Immature natural killer cell (primary cell): Measurements from ENCODE around the gene CSTF1. TPM values are rescaled to one million over a fixed set of nuclear protein-coding genes. Genes with fewer than 3 reads are reported as not detected.

Experiments
- DNase-seq, 3 donors: peaks; one replicate each; pipeline ENCODE4 v3.0.0; 2022; ENCODE audit warnings: mixed read lengths in 1 of 3
- H3K27ac Mint-ChIP-seq, 6 donors: one replicate each; pipeline ENCODE4 v1.8.0; 2020; ENCODE audit warnings: mixed read lengths in 6 of 6, mild to moderate bottlenecking in 5 of 6, inconsistent platforms in 4 of 6, moderate library complexity in 3 of 6
- H3K27me3 Mint-ChIP-seq, 3 donors: one replicate each; pipeline ENCODE4 v1.8.0; 2020 to 2021; ENCODE audit warnings: low read depth in 3 of 3, mild to moderate bottlenecking in 3 of 3, mixed read lengths in 3 of 3, moderate library complexity in 3 of 3, inconsistent platforms in 1 of 3
- H3K36me3 Mint-ChIP-seq, 3 donors: one replicate each; pipeline ENCODE4 v1.8.0; 2020; ENCODE audit warnings: mixed read lengths in 3 of 3, inconsistent platforms in 2 of 3, mild to moderate bottlenecking in 2 of 3
- H3K4me1 Mint-ChIP-seq, 2 donors: one replicate each; pipeline ENCODE4 v1.8.0; 2020; ENCODE audit warnings: inconsistent platforms in 2 of 2, mild to moderate bottlenecking in 2 of 2, mixed read lengths in 2 of 2, moderate library complexity in 1 of 2
- H3K4me3 Mint-ChIP-seq, 5 donors: one replicate each; pipeline ENCODE4 v1.8.0; 2020; ENCODE audit warnings: mild to moderate bottlenecking in 5 of 5, mixed read lengths in 5 of 5, inconsistent platforms in 3 of 5, moderate library complexity in 3 of 5
- H3K9me3 Mint-ChIP-seq, 6 donors: one replicate each; pipeline ENCODE4 v1.8.0; 2020; ENCODE audit warnings: mild to moderate bottlenecking in 6 of 6, mixed read lengths in 6 of 6, inconsistent platforms in 4 of 6, moderate library complexity in 3 of 6
- polyA plus RNA-seq, 3 donors: library from polyadenylated mRNA; unstranded; fragments of 300-500 nt; fragmentation: Illumina TruSeq; gene quantifications; one replicate each; pipeline ENCODE4 v1.2.3, GENCODE V29; 2021

The CSTF1 gene
- polyA plus RNA-seq = 10 to 100 TPM; 21.2 to 42.2 (median 30.6) TPM

DNA sequence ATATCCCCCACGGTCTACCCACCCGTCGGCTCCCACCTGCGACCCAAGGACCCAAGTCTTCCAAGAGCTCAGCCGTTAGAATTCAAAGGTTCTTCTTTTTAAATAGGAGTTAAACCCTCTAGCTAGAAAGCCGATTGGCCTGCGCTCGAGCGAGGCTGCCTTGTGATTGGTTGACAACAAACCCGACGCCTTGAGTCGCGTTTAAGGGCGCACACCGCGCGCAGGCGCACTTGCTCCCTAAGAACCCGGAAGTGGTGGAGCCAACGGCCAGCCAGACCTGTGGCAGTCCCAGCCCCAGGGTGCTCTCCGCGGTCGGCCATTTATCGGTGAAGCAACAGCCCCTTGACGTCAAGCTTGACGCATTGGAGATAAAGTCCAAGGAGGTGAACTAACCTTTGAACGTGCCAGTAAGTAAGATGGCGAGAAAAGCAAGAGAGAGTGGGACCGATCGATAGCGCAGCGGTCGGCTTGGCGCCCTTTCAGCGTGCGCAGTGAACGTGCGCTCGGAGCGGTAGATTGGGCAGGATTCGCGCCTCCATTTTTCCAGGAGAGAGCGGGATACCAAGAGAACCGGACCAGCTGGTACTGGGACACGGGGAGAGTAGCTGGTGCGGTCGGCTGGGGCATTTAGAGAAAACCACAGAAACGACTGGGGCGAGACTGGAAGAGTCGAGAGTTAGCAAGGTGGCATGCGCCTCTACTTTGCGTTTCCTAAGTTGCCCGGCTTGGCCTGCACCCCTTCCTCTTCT is at the start of gene CSTF1, which contains the start of gene AURKA:
TSS of gene CSTF1 (plus strand) at position 514 of the 749 bp plus-strand sequence. CDS start 2,908 bp downstream, outside the sequence.
TSS of gene AURKA (minus strand) at position 84 of the 749 bp plus-strand sequence. CDS start 4,018 bp downstream, outside the sequence.
- no peaks in the 10 kb centered on the region for H3K27me3 Mint-ChIP-seq
- peak; percentile 99 to 100 (median 100) for DNase-seq
- H3K9me3 Mint-ChIP-seq = no peaks in the 10 kb centered on the region
- peak within 1 kb of the TSS in 3 of 6 donors; percentile 60 to 85 (median 70) for H3K27ac Mint-ChIP-seq
- H3K4me3 Mint-ChIP-seq = no peak within 1 kb of the TSS
- H3K4me1 Mint-ChIP-seq = peaks cover 0 to 23% of the 10 kb centered on the region in 2 donors
- peaks cover 14 to 18% (median 15%) of the 10 kb centered on the region in 3 donors for H3K36me3 Mint-ChIP-seq

- no peaks in the 10 kb centered on the region for H3K9me3 Mint-ChIP-seq
- H3K27me3 Mint-ChIP-seq = peaks cover 9 to 26% (median 9%) of the 10 kb centered on the region in 3 donors
- H3K36me3 Mint-ChIP-seq = no peaks in the 10 kb centered on the region
- no peak for DNase-seq
- no peak overlapping the region for H3K4me3 Mint-ChIP-seq
- H3K27ac Mint-ChIP-seq = no peak overlapping the region
- no peaks in the 10 kb centered on the region for H3K4me1 Mint-ChIP-seq
Measured at GRCh38 chr20:56342783-56343182, 49.7 kb upstream of the CSTF1 start.

DNA sequence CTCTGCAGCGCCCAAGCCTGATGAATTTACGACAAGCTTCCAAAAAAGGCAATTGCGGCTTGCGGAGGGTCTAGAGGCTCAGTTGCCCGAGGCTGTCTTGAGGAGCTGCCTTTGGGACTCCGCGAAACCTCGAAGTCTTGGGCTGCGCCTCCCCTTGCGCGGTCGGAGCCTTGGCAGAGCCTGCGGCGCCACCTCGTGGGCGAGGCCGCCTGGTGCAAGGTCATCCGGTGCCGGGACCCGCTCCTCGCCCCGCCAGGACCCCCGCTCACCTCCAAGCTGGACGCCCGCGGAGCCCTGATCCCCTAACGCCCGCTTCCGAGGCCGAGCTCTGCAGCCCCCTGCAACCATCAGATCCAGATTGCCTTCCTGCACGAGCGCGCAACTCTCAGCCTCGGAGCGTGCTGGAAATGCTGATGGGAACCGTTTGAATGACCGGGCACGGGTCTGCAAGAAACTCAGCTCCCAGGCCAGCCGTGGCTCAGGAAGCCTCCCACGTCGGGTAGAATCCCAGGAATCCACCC is 48.5 kb upstream of the CSTF1 start:
- no peak for DNase-seq
- Mint-ChIP-seq H3K4me1 (no peaks in the 10 kb centered on the region), H3K27me3 (peaks cover 6 to 22% (median 8%) of the 10 kb centered on the region in 3 donors), H3K27ac (no peak overlapping the region), H3K9me3 (no peaks in the 10 kb centered on the region), H3K4me3 (peak overlapping the region in 1 of 5 donors; percentile 31), H3K36me3 (no peaks in the 10 kb centered on the region)

DNA sequence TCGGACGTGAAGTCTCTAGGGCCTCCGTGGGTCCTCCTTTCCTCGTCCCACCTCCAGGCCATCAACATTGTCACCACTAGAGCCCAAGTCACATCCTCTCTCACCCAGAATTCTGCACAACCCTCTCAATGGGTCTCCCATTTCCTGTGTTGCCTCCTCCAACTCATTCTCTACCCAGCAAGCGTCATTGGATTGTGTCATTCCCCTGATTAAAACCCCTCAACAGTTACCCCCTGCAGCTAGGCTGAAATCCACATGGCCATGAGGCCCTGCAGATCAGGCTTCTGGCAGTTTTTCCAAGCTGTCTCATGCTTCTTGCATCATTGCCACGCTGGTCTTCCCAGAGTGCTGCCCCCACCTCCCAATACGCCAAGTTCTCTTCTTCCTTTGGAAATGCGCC is 46.5 kb upstream of the CSTF1 start:
- H3K9me3 Mint-ChIP-seq = no peaks in the 10 kb centered on the region
- peaks cover 4 to 21% (median 15%) of the 10 kb centered on the region in 3 donors for H3K27me3 Mint-ChIP-seq
- H3K36me3 Mint-ChIP-seq = no peaks in the 10 kb centered on the region
- no peak overlapping the region for H3K27ac Mint-ChIP-seq
- no peak overlapping the region for H3K4me3 Mint-ChIP-seq
- H3K4me1 Mint-ChIP-seq = no peaks in the 10 kb centered on the region
- no peak for DNase-seq

GRCh38 chr20:56347628-56348304 is 44.7 kb upstream of the CSTF1 start:
- Mint-ChIP-seq H3K27me3 (peaks cover 4 to 19% (median 15%) of the 10 kb centered on the region in 3 donors), H3K4me3 (no peak overlapping the region), H3K36me3 (no peaks in the 10 kb centered on the region)

GRCh38 chr20:56348305-56348693 is 44.1 kb upstream of the CSTF1 start:
- no peaks in the 10 kb centered on the region for H3K9me3 Mint-ChIP-seq
- no peaks in the 10 kb centered on the region for H3K4me1 Mint-ChIP-seq
- no peak overlapping the region for H3K27ac Mint-ChIP-seq
- no peaks in the 10 kb centered on the region for H3K36me3 Mint-ChIP-seq
- no peak for DNase-seq
- H3K4me3 Mint-ChIP-seq = no peak overlapping the region
- peaks cover 4 to 19% (median 15%) of the 10 kb centered on the region in 3 donors for H3K27me3 Mint-ChIP-seq

More at GRCh38 chr20:56347628-56348304, 44.7 kb upstream of the CSTF1 start:
- no peak overlapping the region for H3K27ac Mint-ChIP-seq
- H3K4me1 Mint-ChIP-seq = no peaks in the 10 kb centered on the region
- H3K9me3 Mint-ChIP-seq = no peaks in the 10 kb centered on the region
- DNase-seq = no peak

- H3K27me3 Mint-ChIP-seq = peaks cover 4 to 16% (median 14%) of the 10 kb centered on the region in 3 donors
- H3K4me3 Mint-ChIP-seq = no peak overlapping the region
- H3K4me1 Mint-ChIP-seq = no peaks in the 10 kb centered on the region
Measured at GRCh38 chr20:56348746-56349145, 43.7 kb upstream of the CSTF1 start.

GRCh38 chr20:56350842-56351241 is 41.6 kb upstream of the CSTF1 start:
- Mint-ChIP-seq H3K4me3 (no peak overlapping the region), H3K4me1 (no peaks in the 10 kb centered on the region), H3K27ac (no peak overlapping the region), H3K27me3 (peaks cover 4 to 13% (median 13%) of the 10 kb centered on the region in 3 donors), H3K36me3 (no peaks in the 10 kb centered on the region), H3K9me3 (no peaks in the 10 kb centered on the region)
- DNase-seq = no peak

More at GRCh38 chr20:56348746-56349145, 43.7 kb upstream of the CSTF1 start:
- Mint-ChIP-seq H3K36me3 (no peaks in the 10 kb centered on the region), H3K9me3 (no peaks in the 10 kb centered on the region), H3K27ac (no peak overlapping the region)
- no peak for DNase-seq

DNA sequence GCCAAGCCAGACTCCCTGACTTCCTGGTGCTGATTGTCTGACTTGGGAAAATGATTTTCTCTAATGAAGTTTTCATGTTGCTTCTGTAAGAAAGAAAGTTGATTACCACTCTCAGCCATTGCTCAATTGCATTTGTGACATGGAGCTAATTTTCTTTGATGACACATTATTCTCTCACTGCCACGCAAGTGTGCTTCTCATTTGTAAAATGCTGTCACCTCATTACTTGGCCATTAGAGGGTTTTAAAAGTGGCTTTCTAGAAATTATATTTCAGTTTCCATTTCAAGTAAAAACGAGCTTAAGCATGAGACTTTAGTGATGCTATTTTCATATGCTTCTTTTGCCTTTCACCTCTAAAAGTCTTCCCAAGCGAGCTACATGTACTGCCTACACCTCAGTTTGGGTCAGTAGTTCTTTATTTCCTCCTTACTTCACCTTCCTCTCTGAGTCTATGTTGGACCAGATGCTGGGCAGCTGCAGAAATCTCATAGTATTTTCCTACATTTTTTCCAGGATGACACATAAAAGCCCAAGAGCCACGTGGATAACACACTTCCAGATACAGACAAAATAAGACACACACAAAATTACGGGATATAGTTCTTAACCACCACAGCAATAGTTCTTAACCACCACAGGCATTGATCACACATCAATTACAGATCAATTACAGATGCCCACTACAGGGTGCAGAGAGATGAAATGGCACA is 39.9 kb upstream of the CSTF1 start:
- no peak overlapping the region for H3K27ac Mint-ChIP-seq
- H3K27me3 Mint-ChIP-seq = peaks cover 8 to 10% (median 8%) of the 10 kb centered on the region in 3 donors
- no peaks in the 10 kb centered on the region for H3K36me3 Mint-ChIP-seq
- DNase-seq = no peak
- H3K4me3 Mint-ChIP-seq = no peak overlapping the region
- H3K9me3 Mint-ChIP-seq = no peaks in the 10 kb centered on the region
- H3K4me1 Mint-ChIP-seq = no peaks in the 10 kb centered on the region

DNA sequence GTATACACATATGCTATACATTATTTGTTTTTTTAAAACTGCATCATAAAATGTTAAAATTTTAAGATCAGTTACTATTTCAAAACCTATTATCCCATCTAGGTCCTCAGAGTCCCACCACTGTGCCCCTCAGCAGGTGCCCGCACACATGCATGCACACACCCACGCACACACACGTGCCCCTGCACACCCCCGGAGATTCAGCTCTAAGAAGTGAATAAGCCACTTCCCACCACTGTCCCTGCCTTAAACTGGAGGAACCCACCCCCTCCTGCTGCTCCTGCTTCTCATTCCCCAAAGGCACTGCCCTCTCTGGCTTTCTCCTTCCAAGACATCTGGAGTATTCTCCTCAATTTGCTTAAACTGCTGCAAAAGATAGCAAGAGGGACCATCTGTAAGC is 39.1 kb upstream of the CSTF1 start:
- no peaks in the 10 kb centered on the region for H3K9me3 Mint-ChIP-seq
- H3K36me3 Mint-ChIP-seq = no peaks in the 10 kb centered on the region
- H3K27me3 Mint-ChIP-seq = peaks cover 8 to 10% (median 8%) of the 10 kb centered on the region in 3 donors
- no peak overlapping the region for H3K4me3 Mint-ChIP-seq
- no peak for DNase-seq
- H3K4me1 Mint-ChIP-seq = peaks cover 3 to 6% of the 10 kb centered on the region in 2 donors
- H3K27ac Mint-ChIP-seq = no peak overlapping the region

- Mint-ChIP-seq H3K27me3 (peaks cover 3 to 6% (median 4%) of the 10 kb centered on the region in 3 donors), H3K4me3 (peak overlapping the region; percentile 82 to 86 (median 86)), H3K4me1 (peaks cover 21 to 23% of the 10 kb centered on the region in 2 donors), H3K36me3 (no peaks in the 10 kb centered on the region), H3K9me3 (no peaks in the 10 kb centered on the region), H3K27ac (peak overlapping the region in 5 of 6 donors; percentile 32 to 54 (median 47))
- DNase-seq = no peak
Measured at GRCh38 chr20:56358070-56358469, 34.4 kb upstream of the CSTF1 start.

- Mint-ChIP-seq H3K4me1 (peaks cover 21 to 23% of the 10 kb centered on the region in 2 donors), H3K9me3 (no peaks in the 10 kb centered on the region), H3K4me3 (peak within 1 kb of the TSS; percentile 85 to 90 (median 88)), H3K27ac (peak within 1 kb of the TSS; percentile 30 to 80 (median 48)), H3K27me3 (peaks cover 3 to 6% (median 4%) of the 10 kb centered on the region in 3 donors), H3K36me3 (no peaks in the 10 kb centered on the region)
- DNase-seq = peak; percentile 75 to 82 (median 82)
Measured at GRCh38 chr20:56358600-56359211, 33.7 kb upstream of the CSTF1 start, which contains the start of gene FAM210B. FAM210B (plus strand) TSS chr20:56358974; CDS start chr20:56359006, 32 bp downstream.
